Muscle layer of duodenum (tissue), 2 donors: ENCODE results near the gene NAT8L.

ENCODE experiments used
- H3K27ac ChIP-seq: one replicate; pipeline ENCODE4 v1.7.0; 2013; ENCODE audit warnings: mild to moderate bottlenecking, low read length
- H3K27me3 ChIP-seq: one replicate; pipeline ENCODE4 v1.7.0; 2013; ENCODE audit warnings: low read depth, mild to moderate bottlenecking, control low read depth, low read length
- H3K36me3 ChIP-seq, 2 donors: one replicate each; pipeline ENCODE4 v1.7.0; 2013; ENCODE audit warnings: low read length in 2 of 2, control low read depth in 1 of 2, mild to moderate bottlenecking in 1 of 2; ENCODE audit not compliant: insufficient read depth in 2 of 2, control insufficient read depth in 1 of 2
- H3K4me1 ChIP-seq, 2 donors: one replicate each; pipeline ENCODE4 v1.7.0; 2013; ENCODE audit warnings: low read length in 2 of 2, mild to moderate bottlenecking in 2 of 2, control low read depth in 1 of 2, moderate library complexity in 1 of 2; ENCODE audit not compliant: insufficient read depth in 2 of 2, control insufficient read depth in 1 of 2
- H3K4me3 ChIP-seq, 2 donors: one replicate each; pipeline ENCODE4 v1.7.0; 2013; ENCODE audit warnings: low read length in 2 of 2, low read depth in 1 of 2, mild to moderate bottlenecking in 1 of 2
- H3K9me3 ChIP-seq, 2 donors: one replicate each; pipeline ENCODE4 v1.7.0; 2013; ENCODE audit warnings: low read length in 2 of 2, control low read depth in 1 of 2, mild to moderate bottlenecking in 1 of 2; ENCODE audit not compliant: control insufficient read depth in 1 of 2
- donor health status: healthy.

NAT8L gene

GRCh38 chr4:2073808-2074481 is 14.8 kb downstream of the NAT8L start:
- Histone ChIP-seq H3K27ac (no peak overlapping the region), H3K27me3 (no peaks in the 10 kb centered on the region), H3K36me3 (no peaks in the 10 kb centered on the region), H3K4me3 (no peak overlapping the region), H3K9me3 (no peaks in the 10 kb centered on the region), H3K4me1 (no peaks in the 10 kb centered on the region)

GRCh38 chr4:2074588-2074987 is 15.5 kb downstream of the NAT8L start:
- Histone ChIP-seq H3K4me1 (no peaks in the 10 kb centered on the region), H3K9me3 (no peaks in the 10 kb centered on the region), H3K4me3 (no peak overlapping the region), H3K36me3 (no peaks in the 10 kb centered on the region), H3K27ac (no peak overlapping the region), H3K27me3 (no peaks in the 10 kb centered on the region)

GRCh38 chr4:2075171-2075986 is 16.3 kb downstream of the NAT8L start:
- H3K4me3 ChIP-seq = no peak overlapping the region
- H3K4me1 ChIP-seq = no peaks in the 10 kb centered on the region
- H3K36me3 ChIP-seq = no peaks in the 10 kb centered on the region

GRCh38 chr4:2075987-2076907 is 17.1 kb downstream of the NAT8L start:
- no peaks in the 10 kb centered on the region for H3K27me3 ChIP-seq
- H3K4me3 ChIP-seq = no peak overlapping the region
- no peaks in the 10 kb centered on the region for H3K36me3 ChIP-seq
- H3K9me3 ChIP-seq = no peaks in the 10 kb centered on the region
- no peaks in the 10 kb centered on the region for H3K4me1 ChIP-seq
- H3K27ac ChIP-seq = no peak overlapping the region

More at GRCh38 chr4:2075171-2075986, 16.3 kb downstream of the NAT8L start:
- H3K27me3 ChIP-seq = no peaks in the 10 kb centered on the region
- H3K27ac ChIP-seq = no peak overlapping the region
- H3K9me3 ChIP-seq = no peaks in the 10 kb centered on the region

- Histone ChIP-seq H3K4me1 (no peaks in the 10 kb centered on the region), H3K27me3 (no peaks in the 10 kb centered on the region), H3K27ac (no peak overlapping the region), H3K36me3 (no peaks in the 10 kb centered on the region), H3K9me3 (no peaks in the 10 kb centered on the region), H3K4me3 (no peak overlapping the region)
These were observed 17.9 kb downstream of the NAT8L start for GRCh38 chr4:2076908-2077536.

- no peaks in the 10 kb centered on the region for H3K36me3 ChIP-seq
- no peak overlapping the region for H3K27ac ChIP-seq
- H3K27me3 ChIP-seq = no peaks in the 10 kb centered on the region
- H3K4me3 ChIP-seq = no peak overlapping the region
- no peaks in the 10 kb centered on the region for H3K4me1 ChIP-seq
- H3K9me3 ChIP-seq = no peaks in the 10 kb centered on the region
These were observed 18.7 kb downstream of the NAT8L start for GRCh38 chr4:2077537-2078460.

GRCh38 chr4:2078584-2078983 is 19.5 kb downstream of the NAT8L start:
- no peak overlapping the region for H3K27ac ChIP-seq
- H3K4me3 ChIP-seq = no peak overlapping the region
- H3K27me3 ChIP-seq = no peaks in the 10 kb centered on the region
- H3K4me1 ChIP-seq = no peaks in the 10 kb centered on the region
- H3K9me3 ChIP-seq = no peaks in the 10 kb centered on the region
- H3K36me3 ChIP-seq = no peaks in the 10 kb centered on the region

- no peaks in the 10 kb centered on the region for H3K36me3 ChIP-seq
- H3K27ac ChIP-seq = no peak overlapping the region
- H3K9me3 ChIP-seq = no peaks in the 10 kb centered on the region
- H3K4me1 ChIP-seq = no peaks in the 10 kb centered on the region
- H3K4me3 ChIP-seq = no peak overlapping the region
- H3K27me3 ChIP-seq = no peaks in the 10 kb centered on the region
These were observed 19.9 kb downstream of the NAT8L start for GRCh38 chr4:2079006-2079405.

- H3K36me3 ChIP-seq = no peaks in the 10 kb centered on the region
- no peak overlapping the region for H3K4me3 ChIP-seq
These were observed 20.8 kb downstream of the NAT8L start for GRCh38 chr4:2079926-2080325.

More at GRCh38 chr4:2079926-2080325, 20.8 kb downstream of the NAT8L start:
- no peaks in the 10 kb centered on the region for H3K4me1 ChIP-seq
- H3K9me3 ChIP-seq = no peaks in the 10 kb centered on the region
- H3K27ac ChIP-seq = no peak overlapping the region
- no peaks in the 10 kb centered on the region for H3K27me3 ChIP-seq
